G401.6 (cell line): Measurements from ENCODE around the gene MYZAP.

ENCODE experiments used
- FAIRE-seq: peaks from 2 replicates; lab custom pipeline; 2012; peaks lifted over from hg19 to GRCh38; lab: Jason Lieb, UNC

Gene MYZAP

GRCh38 chr15:57562196-57562769 is 29.4 kb upstream of the MYZAP start:
- FAIRE-seq: no peak

- FAIRE-seq: no peak
Measured at GRCh38 chr15:57563416-57563815, 28.3 kb upstream of the MYZAP start.

GRCh38 chr15:57565311-57565710 is 26.4 kb upstream of the MYZAP start:
- FAIRE-seq: no peak

GRCh38 chr15:57566834-57567233 is 24.9 kb upstream of the MYZAP start:
- FAIRE-seq: no peak

GRCh38 chr15:57567891-57568290 is 23.8 kb upstream of the MYZAP start:
- FAIRE-seq: no peak

GRCh38 chr15:57568299-57568698 is 23.4 kb upstream of the MYZAP start:
- no peak for FAIRE-seq

GRCh38 chr15:57570340-57570739 is 21.4 kb upstream of the MYZAP start:
- no peak for FAIRE-seq

- no peak for FAIRE-seq
Measured at GRCh38 chr15:57570994-57571393, 20.7 kb upstream of the MYZAP start.

- no peak for FAIRE-seq
Measured at GRCh38 chr15:57571725-57572124, 20.0 kb upstream of the MYZAP start.

GRCh38 chr15:57572468-57572867 is 19.2 kb upstream of the MYZAP start:
- FAIRE-seq: no peak

GRCh38 chr15:57573151-57573550 is 18.6 kb upstream of the MYZAP start:
- FAIRE-seq: no peak

- FAIRE-seq: no peak
Measured at GRCh38 chr15:57575363-57575762, 16.3 kb upstream of the MYZAP start.

GRCh38 chr15:57578288-57578900 is 13.3 kb upstream of the MYZAP start:
- no peak for FAIRE-seq

GRCh38 chr15:57580428-57580827 is 11.3 kb upstream of the MYZAP start:
- no peak for FAIRE-seq

- no peak for FAIRE-seq
Measured at GRCh38 chr15:57580866-57581265, 10.8 kb upstream of the MYZAP start.

- no peak for FAIRE-seq
Measured at GRCh38 chr15:57582090-57582489, 9.6 kb upstream of the MYZAP start.

GRCh38 chr15:57583282-57583681 is 8.4 kb upstream of the MYZAP start:
- FAIRE-seq: no peak

- no peak for FAIRE-seq
Measured at GRCh38 chr15:57583720-57584119, 8.0 kb upstream of the MYZAP start.

- FAIRE-seq: no peak
Measured at GRCh38 chr15:57586661-57587424, 4.9 kb upstream of the MYZAP start.

- no peak for FAIRE-seq
Measured at GRCh38 chr15:57589281-57589680, 2.4 kb upstream of the MYZAP start.

GRCh38 chr15:57589754-57590153 is 1.9 kb upstream of the MYZAP start:
- FAIRE-seq: no peak

- no peak for FAIRE-seq
Measured at GRCh38 chr15:57591237-57591821, 375 bp upstream of the MYZAP start.

GRCh38 chr15:57592426-57592825 is 722 bp downstream of the MYZAP start:
- no peak for FAIRE-seq
